ENCODE data around the gene TEX48. TPM values are rescaled to one million over a fixed set of nuclear protein-coding genes. Genes with fewer than 3 reads are reported as not detected.

TEX48 gene
- polyA plus RNA-seq, 2 of the 4 experiments (the other 2 are of a cell fraction): not detected

DNA sequence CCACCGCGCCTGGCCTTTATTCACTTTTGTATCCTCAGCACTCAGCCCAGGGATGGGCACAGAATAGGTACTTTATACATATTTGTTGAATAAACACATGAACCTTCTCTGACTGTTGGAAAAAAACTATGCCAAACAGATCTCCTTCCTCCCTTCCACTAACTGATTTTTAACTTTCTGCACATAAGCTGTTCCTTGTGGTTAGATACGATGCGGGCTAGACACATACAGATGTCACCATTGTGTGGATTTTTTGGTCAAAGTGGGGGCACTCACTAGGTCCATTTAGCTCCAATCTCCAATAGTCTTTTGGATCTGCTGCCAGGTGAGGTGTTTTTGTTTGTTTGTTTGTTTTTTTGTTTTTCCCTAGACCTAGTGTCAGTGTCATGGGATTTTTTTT lies 5.1 kb downstream of the TEX48 start:
- WGBS (ENCODE audit: missing lambda C conversion rate): 89% methylated on average over 4 of the region's 4 CpGs
- DNase-seq (ENCODE audit: low read depth in 1 of 2, low spot score in 1 of 2) (no peak), ATAC-seq (no peak), FAIRE-seq (no peak)
- ChIA-PET CTCF (interaction anchor here (1.1 to 14.6 kb wide), 11 partner anchors 9 to 338 kb away, joined by 3 to 271 read pairs (median 7); no protein-coding TSS in a partner anchor), POLR2A (interaction anchor here (0.6 to 1.5 kb wide), 4 partner anchors 17 to 1952 kb away, joined by 3 to 4 read pairs (median 3); partner anchors contain the start of gene ATP6V1G1)
- no peak for TF ChIP-seq EHF (CRISPR knock-in tag; IDR thresholded peaks at IDR 0.05)
- TF ChIP-seq, protein P1, sequence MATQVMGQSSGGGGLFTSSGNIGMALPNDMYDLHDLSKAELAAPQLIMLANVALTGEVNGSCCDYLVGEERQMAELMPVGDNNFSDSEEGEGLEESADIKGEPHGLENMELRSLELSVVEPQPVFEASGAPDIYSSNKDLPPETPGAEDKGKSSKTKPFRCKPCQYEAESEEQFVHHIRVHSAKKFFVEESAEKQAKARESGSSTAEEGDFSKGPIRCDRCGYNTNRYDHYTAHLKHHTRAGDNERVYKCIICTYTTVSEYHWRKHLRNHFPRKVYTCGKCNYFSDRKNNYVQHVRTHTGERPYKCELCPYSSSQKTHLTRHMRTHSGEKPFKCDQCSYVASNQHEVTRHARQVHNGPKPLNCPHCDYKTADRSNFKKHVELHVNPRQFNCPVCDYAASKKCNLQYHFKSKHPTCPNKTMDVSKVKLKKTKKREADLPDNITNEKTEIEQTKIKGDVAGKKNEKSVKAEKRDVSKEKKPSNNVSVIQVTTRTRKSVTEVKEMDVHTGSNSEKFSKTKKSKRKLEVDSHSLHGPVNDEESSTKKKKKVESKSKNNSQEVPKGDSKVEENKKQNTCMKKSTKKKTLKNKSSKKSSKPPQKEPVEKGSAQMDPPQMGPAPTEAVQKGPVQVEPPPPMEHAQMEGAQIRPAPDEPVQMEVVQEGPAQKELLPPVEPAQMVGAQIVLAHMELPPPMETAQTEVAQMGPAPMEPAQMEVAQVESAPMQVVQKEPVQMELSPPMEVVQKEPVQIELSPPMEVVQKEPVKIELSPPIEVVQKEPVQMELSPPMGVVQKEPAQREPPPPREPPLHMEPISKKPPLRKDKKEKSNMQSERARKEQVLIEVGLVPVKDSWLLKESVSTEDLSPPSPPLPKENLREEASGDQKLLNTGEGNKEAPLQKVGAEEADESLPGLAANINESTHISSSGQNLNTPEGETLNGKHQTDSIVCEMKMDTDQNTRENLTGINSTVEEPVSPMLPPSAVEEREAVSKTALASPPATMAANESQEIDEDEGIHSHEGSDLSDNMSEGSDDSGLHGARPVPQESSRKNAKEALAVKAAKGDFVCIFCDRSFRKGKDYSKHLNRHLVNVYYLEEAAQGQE (IDR thresholded peaks at IDR 0.05): no peak
- no peak overlapping the region for H3K4me3 ChIP-seq
- peak overlapping the region; percentile 70 for H3K4me2 ChIP-seq
- H3K9me3 ChIP-seq: no peaks in the 10 kb centered on the region
- peak overlapping the region; percentile 82 to 91 for H3K27ac ChIP-seq
- H3K4me1 ChIP-seq: peaks cover 47% of the 10 kb centered on the region

DNA sequence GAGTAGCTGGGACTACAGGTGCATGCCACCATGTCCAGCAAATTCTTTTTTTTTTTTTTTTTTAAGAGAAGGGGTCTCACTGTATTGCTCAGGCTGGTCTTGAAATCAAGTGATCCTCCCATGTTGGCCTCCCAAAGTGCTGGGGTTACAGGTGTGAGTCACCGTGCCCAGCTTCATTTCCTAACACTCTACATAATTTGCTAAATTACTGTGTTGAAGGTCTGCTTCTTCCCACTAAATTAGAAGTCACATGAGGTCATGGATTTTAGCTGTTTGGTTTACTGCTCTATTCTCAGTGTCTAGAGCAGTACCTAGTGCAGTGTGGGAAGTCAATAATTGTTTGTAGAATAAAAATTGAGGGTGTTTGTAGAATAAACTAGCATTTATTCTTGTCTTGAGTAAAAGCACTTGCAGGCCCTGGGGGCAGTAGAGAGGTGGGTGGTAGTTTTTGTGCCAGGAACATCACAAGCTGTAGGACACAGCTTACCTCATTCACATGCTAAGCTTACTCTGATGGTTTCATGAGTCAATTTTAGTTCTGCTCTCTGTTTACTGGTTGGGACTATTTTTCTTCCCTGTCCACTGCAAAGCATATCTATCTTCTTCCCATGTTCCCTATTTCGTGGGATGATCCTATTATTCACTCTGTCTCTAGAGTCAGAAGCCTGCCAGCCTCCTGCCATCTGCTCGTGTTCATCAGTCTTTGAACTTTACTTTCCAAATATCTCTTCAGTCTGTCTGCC lies 7.0 kb downstream of the TEX48 start:
- FAIRE-seq (no peak), DNase-seq (ENCODE audit: low read depth in 1 of 2, low spot score in 1 of 2) (no peak), ATAC-seq (no peak)
- TF ChIP-seq JUNB (IDR thresholded peaks at IDR 0.05): no peak
- POLR2A ChIA-PET: interaction anchor here (0.6 kb wide), 1 partner anchor 24 kb away, joined by 3 read pairs; no protein-coding TSS in a partner anchor
- 83% methylated on average over 3 of the region's 3 CpGs for WGBS (ENCODE audit: missing lambda C conversion rate)
- Histone ChIP-seq H3K4me1 (peaks cover 51% of the 10 kb centered on the region), H3K4me3 (no peak overlapping the region), H3K9me3 (peaks cover 2% of the 10 kb centered on the region; the same call in 1 of the 3 replicates), H3K27ac (peak overlapping the region; percentile 82 to 91; a peak in 4 of 6 replicates), H3K4me2 (no peak overlapping the region)
- CTCF ChIA-PET: interaction anchor here (0.6 to 14.6 kb wide), 11 partner anchors 12 to 340 kb away, joined by 3 to 271 read pairs (median 7); no protein-coding TSS in a partner anchor

DNA sequence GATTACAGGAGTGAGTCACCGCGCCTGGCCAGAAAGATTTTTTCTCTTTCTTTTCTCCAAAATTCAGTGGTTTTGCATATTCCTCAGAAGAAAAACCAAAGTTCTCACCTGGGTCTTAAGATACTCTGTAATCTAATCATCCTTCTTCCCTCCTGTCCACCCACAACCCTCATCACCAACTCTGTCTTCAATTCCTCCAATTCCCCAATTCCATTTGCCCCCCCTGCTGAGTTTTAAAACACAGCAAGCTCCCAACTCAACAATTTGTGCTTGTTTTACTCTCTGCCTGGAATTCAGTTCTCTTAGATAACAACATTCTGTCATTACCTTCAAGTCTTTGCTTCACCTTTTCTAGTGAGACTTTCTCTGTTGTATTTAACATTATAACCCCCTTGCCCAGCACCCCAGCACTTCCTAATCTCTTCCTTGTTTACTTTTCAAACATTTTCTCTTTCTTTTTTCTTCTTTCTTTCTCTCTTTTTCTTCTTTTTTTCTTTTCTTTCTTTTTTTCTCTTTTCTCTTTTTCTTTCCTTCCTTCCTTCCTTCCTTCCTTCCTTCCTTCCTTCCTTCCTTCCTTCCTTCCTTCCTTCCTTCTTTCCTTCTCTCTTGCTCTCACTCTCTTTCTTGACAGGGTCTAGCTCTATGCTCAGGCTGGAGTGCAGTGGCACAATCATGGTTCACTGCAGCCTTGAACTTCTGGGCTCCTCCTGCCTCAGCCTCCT lies 7.8 kb downstream of the TEX48 start:
- ATAC-seq (no peak), FAIRE-seq (no peak), DNase-seq (ENCODE audit: low read depth in 1 of 2, low spot score in 1 of 2) (no peak)
- Histone ChIP-seq H3K4me3 (no peak overlapping the region), H3K27ac (peak overlapping the region in 1 of 2 experiments; percentile 91; a peak in 3 of 6 replicates), H3K4me2 (no peak overlapping the region), H3K4me1 (peaks cover 48% of the 10 kb centered on the region), H3K9me3 (peaks cover 2% of the 10 kb centered on the region; the same call in 1 of the 3 replicates)
- WGBS (ENCODE audit: missing lambda C conversion rate): 93% methylated on average over 2 of the region's 2 CpGs
- ChIA-PET CTCF (interaction anchor here (0.9 to 14.6 kb wide), 8 partner anchors 7 to 341 kb away, joined by 3 to 271 read pairs (median 15); partner anchors contain the start of gene TEX48), POLR2A (interaction anchor here (0.6 kb wide), 1 partner anchor 25 kb away, joined by 3 read pairs; no protein-coding TSS in a partner anchor)
- TF ChIP-seq, protein P2, sequence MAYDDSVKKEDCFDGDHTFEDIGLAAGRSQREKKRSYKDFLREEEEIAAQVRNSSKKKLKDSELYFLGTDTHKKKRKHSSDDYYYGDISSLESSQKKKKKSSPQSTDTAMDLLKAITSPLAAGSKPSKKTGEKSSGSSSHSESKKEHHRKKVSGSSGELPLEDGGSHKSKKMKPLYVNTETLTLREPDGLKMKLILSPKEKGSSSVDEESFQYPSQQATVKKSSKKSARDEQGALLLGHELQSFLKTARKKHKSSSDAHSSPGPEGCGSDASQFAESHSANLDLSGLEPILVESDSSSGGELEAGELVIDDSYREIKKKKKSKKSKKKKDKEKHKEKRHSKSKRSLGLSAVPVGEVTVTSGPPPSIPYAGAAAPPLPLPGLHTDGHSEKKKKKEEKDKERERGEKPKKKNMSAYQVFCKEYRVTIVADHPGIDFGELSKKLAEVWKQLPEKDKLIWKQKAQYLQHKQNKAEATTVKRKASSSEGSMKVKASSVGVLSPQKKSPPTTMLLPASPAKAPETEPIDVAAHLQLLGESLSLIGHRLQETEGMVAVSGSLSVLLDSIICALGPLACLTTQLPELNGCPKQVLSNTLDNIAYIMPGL (CRISPR knock-in tag; IDR thresholded peaks at IDR 0.05; ENCODE audit: borderline replicate concordance): no peak
- TF ChIP-seq, protein P3, sequence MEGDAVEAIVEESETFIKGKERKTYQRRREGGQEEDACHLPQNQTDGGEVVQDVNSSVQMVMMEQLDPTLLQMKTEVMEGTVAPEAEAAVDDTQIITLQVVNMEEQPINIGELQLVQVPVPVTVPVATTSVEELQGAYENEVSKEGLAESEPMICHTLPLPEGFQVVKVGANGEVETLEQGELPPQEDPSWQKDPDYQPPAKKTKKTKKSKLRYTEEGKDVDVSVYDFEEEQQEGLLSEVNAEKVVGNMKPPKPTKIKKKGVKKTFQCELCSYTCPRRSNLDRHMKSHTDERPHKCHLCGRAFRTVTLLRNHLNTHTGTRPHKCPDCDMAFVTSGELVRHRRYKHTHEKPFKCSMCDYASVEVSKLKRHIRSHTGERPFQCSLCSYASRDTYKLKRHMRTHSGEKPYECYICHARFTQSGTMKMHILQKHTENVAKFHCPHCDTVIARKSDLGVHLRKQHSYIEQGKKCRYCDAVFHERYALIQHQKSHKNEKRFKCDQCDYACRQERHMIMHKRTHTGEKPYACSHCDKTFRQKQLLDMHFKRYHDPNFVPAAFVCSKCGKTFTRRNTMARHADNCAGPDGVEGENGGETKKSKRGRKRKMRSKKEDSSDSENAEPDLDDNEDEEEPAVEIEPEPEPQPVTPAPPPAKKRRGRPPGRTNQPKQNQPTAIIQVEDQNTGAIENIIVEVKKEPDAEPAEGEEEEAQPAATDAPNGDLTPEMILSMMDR (IDR thresholded peaks at IDR 0.05): no peak
- TF ChIP-seq HDAC2 (IDR thresholded peaks at IDR 0.05) (no peak), MYC (IDR thresholded peaks at IDR 0.05; ENCODE audit: borderline replicate concordance, low read length) (no peak), NFE2L2 (conservative IDR thresholded peaks at IDR 0.05; ENCODE audit: low read length) (no peak), GATA3 (IDR thresholded peaks at IDR 0.05; ENCODE audit: borderline replicate concordance) (no peak), RFX5 (IDR thresholded peaks at IDR 0.05) (no peak), HOXA7 (CRISPR knock-in tag; IDR thresholded peaks at IDR 0.05) (no peak), HOXB13 (CRISPR knock-in tag; IDR thresholded peaks at IDR 0.05; ENCODE audit: low read depth) (no peak), POLR2AphosphoS2 (conservative IDR thresholded peaks at IDR 0.05; ENCODE audit: low read length) (no peak), CHD4 (IDR thresholded peaks at IDR 0.05; ENCODE audit: borderline replicate concordance) (no peak), MAFK (IDR thresholded peaks at IDR 0.05; ENCODE audit: partially characterized antibody) (no peak), FOSB (CRISPR knock-in tag; IDR thresholded peaks at IDR 0.05) (no peak), KDM1A (IDR thresholded peaks at IDR 0.05; ENCODE audit: low read depth) (no peak)
- TF ChIP-seq, protein P4, sequence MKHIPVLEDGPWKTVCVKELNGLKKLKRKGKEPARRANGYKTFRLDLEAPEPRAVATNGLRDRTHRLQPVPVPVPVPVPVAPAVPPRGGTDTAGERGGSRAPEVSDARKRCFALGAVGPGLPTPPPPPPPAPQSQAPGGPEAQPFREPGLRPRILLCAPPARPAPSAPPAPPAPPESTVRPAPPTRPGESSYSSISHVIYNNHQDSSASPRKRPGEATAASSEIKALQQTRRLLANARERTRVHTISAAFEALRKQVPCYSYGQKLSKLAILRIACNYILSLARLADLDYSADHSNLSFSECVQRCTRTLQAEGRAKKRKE (CRISPR knock-in tag; IDR thresholded peaks at IDR 0.05; ENCODE audit: low read depth): no peak
- TF ChIP-seq, protein P5, sequence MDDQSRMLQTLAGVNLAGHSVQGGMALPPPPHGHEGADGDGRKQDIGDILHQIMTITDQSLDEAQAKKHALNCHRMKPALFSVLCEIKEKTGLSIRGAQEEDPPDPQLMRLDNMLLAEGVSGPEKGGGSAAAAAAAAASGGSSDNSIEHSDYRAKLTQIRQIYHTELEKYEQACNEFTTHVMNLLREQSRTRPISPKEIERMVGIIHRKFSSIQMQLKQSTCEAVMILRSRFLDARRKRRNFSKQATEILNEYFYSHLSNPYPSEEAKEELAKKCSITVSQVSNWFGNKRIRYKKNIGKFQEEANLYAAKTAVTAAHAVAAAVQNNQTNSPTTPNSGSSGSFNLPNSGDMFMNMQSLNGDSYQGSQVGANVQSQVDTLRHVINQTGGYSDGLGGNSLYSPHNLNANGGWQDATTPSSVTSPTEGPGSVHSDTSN (IDR thresholded peaks at IDR 0.05): no peak

All from A549 (cell line).